ENCODE results near the gene ERGIC1. TPM values are rescaled to one million over a fixed set of nuclear protein-coding genes. Genes with fewer than 3 reads are reported as not detected.
A peak's percentile ranks its signal among the peaks of the same experiment; 100 is the strongest.

ERGIC1 gene
- polyA plus RNA-seq, 3 donors from 2014 or later: 40.7 to 61.9 (median 61.7) TPM

GRCh38 chr5:172904643-172905345 is 70.7 kb downstream of the ERGIC1 start:
- Mint-ChIP-seq H3K9me3 (no peaks in the 10 kb centered on the region), H3K4me3 (no peak overlapping the region), H3K27me3 (ENCODE audit: low read depth in 3 of 3) (peaks cover 0 to 2% (median 1%) of the 10 kb centered on the region in 3 donors), H3K36me3 (peaks cover 2 to 18% (median 2%) of the 10 kb centered on the region in 3 donors), H3K4me1 (peaks cover 14 to 17% of the 10 kb centered on the region in 2 donors), H3K27ac (no peak overlapping the region)
- no peak for DNase-seq

GRCh38 chr5:172905346-172906140 is 71.5 kb downstream of the ERGIC1 start:
- Mint-ChIP-seq H3K9me3 (no peaks in the 10 kb centered on the region), H3K36me3 (peaks cover 0 to 17% (median 4%) of the 10 kb centered on the region in 3 donors), H3K27ac (no peak overlapping the region), H3K4me3 (no peak overlapping the region), H3K4me1 (peaks cover 18 to 20% of the 10 kb centered on the region in 2 donors), H3K27me3 (ENCODE audit: low read depth in 3 of 3) (peaks cover 0 to 2% (median 1%) of the 10 kb centered on the region in 3 donors)
- no peak for DNase-seq

- peaks cover 16 to 21% of the 10 kb centered on the region in 2 donors for H3K4me1 Mint-ChIP-seq
- H3K27ac Mint-ChIP-seq: no peak overlapping the region
- no peak for DNase-seq
- H3K27me3 Mint-ChIP-seq (ENCODE audit: low read depth in 3 of 3): peaks cover 0 to 2% (median 1%) of the 10 kb centered on the region in 3 donors
- H3K36me3 Mint-ChIP-seq: peaks cover 0 to 13% (median 4%) of the 10 kb centered on the region in 3 donors
- H3K4me3 Mint-ChIP-seq: no peak overlapping the region
- H3K9me3 Mint-ChIP-seq: no peaks in the 10 kb centered on the region
Measured at GRCh38 chr5:172906436-172906835, 72.4 kb downstream of the ERGIC1 start.

- peaks cover 0 to 2% (median 1%) of the 10 kb centered on the region in 3 donors for H3K27me3 Mint-ChIP-seq (ENCODE audit: low read depth in 3 of 3)
- no peak overlapping the region for H3K27ac Mint-ChIP-seq
- H3K9me3 Mint-ChIP-seq: no peaks in the 10 kb centered on the region
- H3K4me1 Mint-ChIP-seq: peaks cover 16 to 21% of the 10 kb centered on the region in 2 donors
- no peak for DNase-seq
- peaks cover 0 to 13% (median 4%) of the 10 kb centered on the region in 3 donors for H3K36me3 Mint-ChIP-seq
- no peak overlapping the region for H3K4me3 Mint-ChIP-seq
Measured at GRCh38 chr5:172906888-172907287, 72.8 kb downstream of the ERGIC1 start.

GRCh38 chr5:172907657-172908056 is 73.6 kb downstream of the ERGIC1 start:
- Mint-ChIP-seq H3K36me3 (peaks cover 0 to 13% (median 4%) of the 10 kb centered on the region in 3 donors), H3K4me1 (peaks cover 16 to 21% of the 10 kb centered on the region in 2 donors), H3K4me3 (no peak overlapping the region), H3K9me3 (no peaks in the 10 kb centered on the region), H3K27ac (peak overlapping the region in 1 of 6 donors; percentile 28), H3K27me3 (ENCODE audit: low read depth in 3 of 3) (peaks cover 0 to 1% (median 0%) of the 10 kb centered on the region in 3 donors)
- DNase-seq: no peak

- H3K4me1 Mint-ChIP-seq: peaks cover 16 to 21% of the 10 kb centered on the region in 2 donors
- no peak for DNase-seq
- H3K36me3 Mint-ChIP-seq: peaks cover 0 to 15% (median 11%) of the 10 kb centered on the region in 3 donors
- peak overlapping the region in 2 of 6 donors; percentile 30 to 53 for H3K27ac Mint-ChIP-seq
- peaks cover 0 to 1% (median 0%) of the 10 kb centered on the region in 3 donors for H3K27me3 Mint-ChIP-seq (ENCODE audit: low read depth in 3 of 3)
- no peaks in the 10 kb centered on the region for H3K9me3 Mint-ChIP-seq
- no peak overlapping the region for H3K4me3 Mint-ChIP-seq
Measured at GRCh38 chr5:172908662-172909061, 74.6 kb downstream of the ERGIC1 start.

GRCh38 chr5:172909931-172910502 is 76.0 kb downstream of the ERGIC1 start:
- Mint-ChIP-seq H3K4me1 (peaks cover 16 to 17% of the 10 kb centered on the region in 2 donors), H3K9me3 (no peaks in the 10 kb centered on the region), H3K4me3 (no peak overlapping the region), H3K27ac (peak overlapping the region in 5 of 6 donors; percentile 18 to 71 (median 62)), H3K27me3 (ENCODE audit: low read depth in 3 of 3) (peaks cover 0 to 1% (median 0%) of the 10 kb centered on the region in 3 donors), H3K36me3 (peaks cover 0 to 16% (median 13%) of the 10 kb centered on the region in 3 donors)
- DNase-seq: no peak

GRCh38 chr5:172910828-172911627 is 77.0 kb downstream of the ERGIC1 start:
- Mint-ChIP-seq H3K36me3 (peaks cover 5 to 21% (median 13%) of the 10 kb centered on the region in 3 donors), H3K9me3 (no peaks in the 10 kb centered on the region), H3K4me1 (peaks cover 16 to 19% of the 10 kb centered on the region in 2 donors), H3K27ac (peak overlapping the region in 4 of 6 donors; percentile 13 to 71 (median 48)), H3K27me3 (ENCODE audit: low read depth in 3 of 3) (peaks cover 0 to 1% (median 0%) of the 10 kb centered on the region in 3 donors), H3K4me3 (no peak overlapping the region)
- peak; percentile 15 to 34 (median 19) for DNase-seq

- H3K27me3 Mint-ChIP-seq (ENCODE audit: low read depth in 3 of 3): peaks cover 0 to 1% (median 0%) of the 10 kb centered on the region in 3 donors
- H3K9me3 Mint-ChIP-seq: no peaks in the 10 kb centered on the region
- no peak overlapping the region for H3K27ac Mint-ChIP-seq
- DNase-seq: no peak
- H3K4me1 Mint-ChIP-seq: peaks cover 16 to 20% of the 10 kb centered on the region in 2 donors
- H3K36me3 Mint-ChIP-seq: peaks cover 6 to 27% (median 13%) of the 10 kb centered on the region in 3 donors
- H3K4me3 Mint-ChIP-seq: no peak overlapping the region
Measured at GRCh38 chr5:172911628-172911880, 77.5 kb downstream of the ERGIC1 start.

GRCh38 chr5:172911976-172912375 is 77.9 kb downstream of the ERGIC1 start:
- H3K4me1 Mint-ChIP-seq: peaks cover 18 to 21% of the 10 kb centered on the region in 2 donors
- no peak overlapping the region for H3K4me3 Mint-ChIP-seq
- H3K9me3 Mint-ChIP-seq: no peaks in the 10 kb centered on the region
- no peak for DNase-seq
- peaks cover 6 to 30% (median 14%) of the 10 kb centered on the region in 3 donors for H3K36me3 Mint-ChIP-seq
- peaks cover 0 to under 1% (median 0%) of the 10 kb centered on the region in 3 donors for H3K27me3 Mint-ChIP-seq (ENCODE audit: low read depth in 3 of 3)
- no peak overlapping the region for H3K27ac Mint-ChIP-seq

GRCh38 chr5:172913117-172913850 is 79.2 kb downstream of the ERGIC1 start:
- no peak overlapping the region for H3K27ac Mint-ChIP-seq
- no peak overlapping the region for H3K4me3 Mint-ChIP-seq
- no peaks in the 10 kb centered on the region for H3K27me3 Mint-ChIP-seq (ENCODE audit: low read depth in 3 of 3)
- H3K9me3 Mint-ChIP-seq: no peaks in the 10 kb centered on the region
- peaks cover 30 to 31% of the 10 kb centered on the region in 2 donors for H3K4me1 Mint-ChIP-seq
- no peak for DNase-seq
- peaks cover 6 to 34% (median 19%) of the 10 kb centered on the region in 3 donors for H3K36me3 Mint-ChIP-seq

GRCh38 chr5:172915514-172915913 is 81.5 kb downstream of the ERGIC1 start:
- H3K27me3 Mint-ChIP-seq (ENCODE audit: low read depth in 3 of 3): peaks cover 0 to 3% (median 2%) of the 10 kb centered on the region in 3 donors
- no peak for DNase-seq
- peaks cover 32 to 33% of the 10 kb centered on the region in 2 donors for H3K4me1 Mint-ChIP-seq
- H3K4me3 Mint-ChIP-seq: no peak overlapping the region
- H3K36me3 Mint-ChIP-seq: peaks cover 10 to 24% (median 19%) of the 10 kb centered on the region in 3 donors
- peak overlapping the region in 1 of 6 donors; percentile 72 for H3K27ac Mint-ChIP-seq
- no peaks in the 10 kb centered on the region for H3K9me3 Mint-ChIP-seq
